ENCODE data around the gene HEG1. TPM values are rescaled to one million over a fixed set of nuclear protein-coding genes. Genes with fewer than 3 reads are reported as not detected.
"Not testable (repeated sequence)": the region's sequence is repeated elsewhere in the genome, so short reads cannot be mapped to it uniquely, and the experiment has no call there.

Gene HEG1
- total and polyA plus RNA-seq, 2 donors, result 3.7 to 4.7 TPM

- no peaks in the 10 kb centered on the region for H3K9me3 ChIP-seq (ENCODE audit: control insufficient read depth in 2 of 2, insufficient read depth in 1 of 2, low read length in 1 of 2)
- H3K4me3 ChIP-seq (ENCODE audit: low read length in 2 of 2), result no peak overlapping the region
- H3K27ac ChIP-seq (ENCODE audit: low read depth in 1 of 2, low read length in 1 of 2), result no peak overlapping the region
- H3K36me3 ChIP-seq (ENCODE audit: control insufficient read depth in 2 of 2, insufficient read depth in 2 of 2, low read length in 1 of 2), result no peaks in the 10 kb centered on the region
- WGBS, result 96% methylated on average over 6 of the region's 6 CpGs
- H3K4me1 ChIP-seq (ENCODE audit: control insufficient read depth in 2 of 2, insufficient read depth in 2 of 2, low read length in 2 of 2), result no peaks in the 10 kb centered on the region
- no peak for DNase-seq (ENCODE audit: low read depth in 6 of 9, low spot score in 9 of 9)
- peaks cover 0 to 4% of the 10 kb centered on the region in 2 donors for H3K27me3 ChIP-seq (ENCODE audit: control insufficient read depth in 2 of 2, insufficient read depth in 1 of 2, low read length in 1 of 2)
Measured at GRCh38 chr3:125087768-125088391, 32.1 kb upstream of the HEG1 start.

- H3K27ac ChIP-seq (ENCODE audit: low read depth in 1 of 2, low read length in 1 of 2), result no peak overlapping the region
- DNase-seq (ENCODE audit: low read depth in 6 of 9, low spot score in 9 of 9), result no peak
Measured at GRCh38 chr3:125085166-125085565, 29.4 kb upstream of the HEG1 start.

GRCh38 chr3:125083776-125084175 lies 28.0 kb upstream of the HEG1 start:
- H3K36me3 ChIP-seq (ENCODE audit: control insufficient read depth in 2 of 2, insufficient read depth in 2 of 2, low read length in 1 of 2), result no peaks in the 10 kb centered on the region
- H3K9me3 ChIP-seq (ENCODE audit: control insufficient read depth in 2 of 2, insufficient read depth in 1 of 2, low read length in 1 of 2), result no peaks in the 10 kb centered on the region
- no peak overlapping the region for H3K27ac ChIP-seq (ENCODE audit: low read depth in 1 of 2, low read length in 1 of 2)
- no peaks in the 10 kb centered on the region for H3K4me1 ChIP-seq (ENCODE audit: control insufficient read depth in 2 of 2, insufficient read depth in 2 of 2, low read length in 2 of 2)
- DNase-seq (ENCODE audit: low read depth in 6 of 9, low spot score in 9 of 9), result no peak
- 84% methylated on average over 10 of the region's 10 CpGs for WGBS
- no peak overlapping the region for H3K4me3 ChIP-seq (ENCODE audit: low read length in 2 of 2)
- H3K27me3 ChIP-seq (ENCODE audit: control insufficient read depth in 2 of 2, insufficient read depth in 1 of 2, low read length in 1 of 2), result peaks cover 0 to 4% of the 10 kb centered on the region in 2 donors

More at GRCh38 chr3:125085166-125085565, 29.4 kb upstream of the HEG1 start:
- peaks cover 0 to 4% of the 10 kb centered on the region in 2 donors for H3K27me3 ChIP-seq (ENCODE audit: control insufficient read depth in 2 of 2, insufficient read depth in 1 of 2, low read length in 1 of 2)
- H3K9me3 ChIP-seq (ENCODE audit: control insufficient read depth in 2 of 2, insufficient read depth in 1 of 2, low read length in 1 of 2), result no peaks in the 10 kb centered on the region
- H3K36me3 ChIP-seq (ENCODE audit: control insufficient read depth in 2 of 2, insufficient read depth in 2 of 2, low read length in 1 of 2), result no peaks in the 10 kb centered on the region
- H3K4me1 ChIP-seq (ENCODE audit: control insufficient read depth in 2 of 2, insufficient read depth in 2 of 2, low read length in 2 of 2), result no peaks in the 10 kb centered on the region
- H3K4me3 ChIP-seq (ENCODE audit: low read length in 2 of 2), result no peak overlapping the region

- not testable (repeated sequence) for H3K4me3 ChIP-seq (ENCODE audit: low read length in 2 of 2); H3K27ac ChIP-seq (ENCODE audit: low read depth in 1 of 2, low read length in 1 of 2); DNase-seq (ENCODE audit: low read depth in 6 of 9, low spot score in 9 of 9); H3K36me3 ChIP-seq (ENCODE audit: control insufficient read depth in 2 of 2, insufficient read depth in 2 of 2, low read length in 1 of 2); H3K27me3 ChIP-seq (ENCODE audit: control insufficient read depth in 2 of 2, insufficient read depth in 1 of 2, low read length in 1 of 2); H3K4me1 ChIP-seq (ENCODE audit: control insufficient read depth in 2 of 2, insufficient read depth in 2 of 2, low read length in 2 of 2); H3K9me3 ChIP-seq (ENCODE audit: control insufficient read depth in 2 of 2, insufficient read depth in 1 of 2, low read length in 1 of 2)
- WGBS, result 91% methylated on average over 4 of the region's 4 CpGs
Measured at GRCh38 chr3:125082339-125082738, 26.5 kb upstream of the HEG1 start.

GRCh38 chr3:125080077-125080476 lies 24.3 kb upstream of the HEG1 start:
- H3K27ac ChIP-seq (ENCODE audit: low read depth in 1 of 2, low read length in 1 of 2), result no peak overlapping the region
- no peaks in the 10 kb centered on the region for H3K4me1 ChIP-seq (ENCODE audit: control insufficient read depth in 2 of 2, insufficient read depth in 2 of 2, low read length in 2 of 2)
- H3K36me3 ChIP-seq (ENCODE audit: control insufficient read depth in 2 of 2, insufficient read depth in 2 of 2, low read length in 1 of 2), result no peaks in the 10 kb centered on the region
- H3K9me3 ChIP-seq (ENCODE audit: control insufficient read depth in 2 of 2, insufficient read depth in 1 of 2, low read length in 1 of 2), result no peaks in the 10 kb centered on the region
- 96% methylated on average over 1 of the region's 1 CpG for WGBS
- no peak overlapping the region for H3K4me3 ChIP-seq (ENCODE audit: low read length in 2 of 2)
- H3K27me3 ChIP-seq (ENCODE audit: control insufficient read depth in 2 of 2, insufficient read depth in 1 of 2, low read length in 1 of 2), result peaks cover 0 to 2% of the 10 kb centered on the region in 2 donors
- DNase-seq (ENCODE audit: low read depth in 6 of 9, low spot score in 9 of 9), result no peak

- H3K9me3 ChIP-seq (ENCODE audit: control insufficient read depth in 2 of 2, insufficient read depth in 1 of 2, low read length in 1 of 2), result no peaks in the 10 kb centered on the region
- no peaks in the 10 kb centered on the region for H3K4me1 ChIP-seq (ENCODE audit: control insufficient read depth in 2 of 2, insufficient read depth in 2 of 2, low read length in 2 of 2)
- no peaks in the 10 kb centered on the region for H3K36me3 ChIP-seq (ENCODE audit: control insufficient read depth in 2 of 2, insufficient read depth in 2 of 2, low read length in 1 of 2)
- H3K4me3 ChIP-seq (ENCODE audit: low read length in 2 of 2), result no peak overlapping the region
- H3K27me3 ChIP-seq (ENCODE audit: control insufficient read depth in 2 of 2, insufficient read depth in 1 of 2, low read length in 1 of 2), result peaks cover 0 to 2% of the 10 kb centered on the region in 2 donors
- 95% methylated on average over 1 of the region's 1 CpG for WGBS
- no peak for DNase-seq (ENCODE audit: low read depth in 6 of 9, low spot score in 9 of 9)
- no peak overlapping the region for H3K27ac ChIP-seq (ENCODE audit: low read depth in 1 of 2, low read length in 1 of 2)
Measured at GRCh38 chr3:125079675-125080045, 23.9 kb upstream of the HEG1 start.

GRCh38 chr3:125078951-125079674 lies 23.3 kb upstream of the HEG1 start:
- Histone ChIP-seq H3K4me1 (ENCODE audit: control insufficient read depth in 2 of 2, insufficient read depth in 2 of 2, low read length in 2 of 2) (no peaks in the 10 kb centered on the region), H3K36me3 (ENCODE audit: control insufficient read depth in 2 of 2, insufficient read depth in 2 of 2, low read length in 1 of 2) (no peaks in the 10 kb centered on the region), H3K4me3 (ENCODE audit: low read length in 2 of 2) (no peak overlapping the region), H3K27ac (ENCODE audit: low read depth in 1 of 2, low read length in 1 of 2) (no peak overlapping the region), H3K27me3 (ENCODE audit: control insufficient read depth in 2 of 2, insufficient read depth in 1 of 2, low read length in 1 of 2) (peaks cover 0 to 2% of the 10 kb centered on the region in 2 donors), H3K9me3 (ENCODE audit: control insufficient read depth in 2 of 2, insufficient read depth in 1 of 2, low read length in 1 of 2) (no peaks in the 10 kb centered on the region)
- no peak for DNase-seq (ENCODE audit: low read depth in 6 of 9, low spot score in 9 of 9)
- 93% methylated on average over 6 of the region's 6 CpGs for WGBS

- WGBS, result 92% methylated on average over 3 of the region's 3 CpGs
Measured at GRCh38 chr3:125077864-125078263, 22.1 kb upstream of the HEG1 start.

GRCh38 chr3:125076464-125076863 lies 20.7 kb upstream of the HEG1 start:
- Histone ChIP-seq H3K4me1 (ENCODE audit: control insufficient read depth in 2 of 2, insufficient read depth in 2 of 2, low read length in 2 of 2) (peaks cover 8 to 12% of the 10 kb centered on the region in 2 donors), H3K27ac (ENCODE audit: low read depth in 1 of 2, low read length in 1 of 2) (no peak overlapping the region), H3K36me3 (ENCODE audit: control insufficient read depth in 2 of 2, insufficient read depth in 2 of 2, low read length in 1 of 2) (no peaks in the 10 kb centered on the region), H3K27me3 (ENCODE audit: control insufficient read depth in 2 of 2, insufficient read depth in 1 of 2, low read length in 1 of 2) (no peaks in the 10 kb centered on the region), H3K4me3 (ENCODE audit: low read length in 2 of 2) (no peak overlapping the region), H3K9me3 (ENCODE audit: control insufficient read depth in 2 of 2, insufficient read depth in 1 of 2, low read length in 1 of 2) (peaks cover 0 to 1% of the 10 kb centered on the region in 2 donors)
- WGBS, result 91% methylated on average over 1 of the region's 1 CpG
- DNase-seq (ENCODE audit: low read depth in 6 of 9, low spot score in 9 of 9), result no peak

More at GRCh38 chr3:125077864-125078263, 22.1 kb upstream of the HEG1 start:
- Histone ChIP-seq H3K36me3 (ENCODE audit: control insufficient read depth in 2 of 2, insufficient read depth in 2 of 2, low read length in 1 of 2) (no peaks in the 10 kb centered on the region), H3K4me3 (ENCODE audit: low read length in 2 of 2) (no peak overlapping the region), H3K27me3 (ENCODE audit: control insufficient read depth in 2 of 2, insufficient read depth in 1 of 2, low read length in 1 of 2) (no peaks in the 10 kb centered on the region), H3K27ac (ENCODE audit: low read depth in 1 of 2, low read length in 1 of 2) (no peak overlapping the region), H3K4me1 (ENCODE audit: control insufficient read depth in 2 of 2, insufficient read depth in 2 of 2, low read length in 2 of 2) (peaks cover 8 to 9% of the 10 kb centered on the region in 2 donors), H3K9me3 (ENCODE audit: control insufficient read depth in 2 of 2, insufficient read depth in 1 of 2, low read length in 1 of 2) (peaks cover 0 to 1% of the 10 kb centered on the region in 2 donors)
- DNase-seq (ENCODE audit: low read depth in 6 of 9, low spot score in 9 of 9), result no peak

Measured in thymus (tissue), 11 donors.